ENCODE measurements around the gene LUM. TPM values are rescaled to one million over a fixed set of nuclear protein-coding genes. Genes with fewer than 3 reads are reported as not detected.

LUM gene
- total RNA-seq, 1 donor from 2014 or later = 206 TPM

Other genes with a start within 250 kb of the LUM start
- gene CCER1, start 156.3 kb downstream of the LUM start, total RNA-seq = not detected
- gene EPYC, start 106.5 kb downstream of the LUM start, total RNA-seq = not detected
- gene KERA, start 53.5 kb downstream of the LUM start, total RNA-seq = 0.18 TPM
- gene DCN, start 71.3 kb upstream of the LUM start, total RNA-seq = 2,017 TPM